Activated naive CD4-positive, alpha-beta T cell treated with anti-CD3 and anti-CD28 coated beads, Interleukin-2, amount 10 ng/mL, durations not matched to agents 7 days and 5 days (primary cell): ENCODE data around the gene UBASH3B.
A peak's percentile ranks its signal among the peaks of the same experiment; 100 is the strongest.
"Not testable (repeated sequence)": the region's sequence is repeated elsewhere in the genome, so short reads cannot be mapped to it uniquely, and the experiment has no call there.

Source experiments
- CTCF ChIA-PET: fragments of 350-600 bp; sonication (Branson Sonifier 250); formaldehyde crosslinking; loops from one replicate; lab custom pipeline; 2021; ENCODE audit warnings: antibody characterized with exemption; lab: Charles Lee
- DNase-seq: peaks from one replicate; pipeline ENCODE4 v3.0.0-alpha.2; 2020
- H3K27ac Mint-ChIP-seq: one replicate; pipeline ENCODE4 v1.8.0; 2021; ENCODE audit warnings: mild to moderate bottlenecking, moderate library complexity, mixed read lengths
- H3K27me3 Mint-ChIP-seq: one replicate; pipeline ENCODE4 v1.8.0; 2021; ENCODE audit warnings: mild to moderate bottlenecking, mixed read lengths
- H3K36me3 Mint-ChIP-seq: one replicate; pipeline ENCODE4 v1.8.0; 2021; ENCODE audit warnings: mixed read lengths
- H3K4me1 Mint-ChIP-seq: one replicate; pipeline ENCODE4 v1.8.0; 2021; ENCODE audit warnings: mixed read lengths
- H3K4me3 Mint-ChIP-seq: one replicate; pipeline ENCODE4 v1.8.0; 2021; ENCODE audit warnings: mild to moderate bottlenecking, moderate library complexity, mixed read lengths
- H3K9me3 Mint-ChIP-seq: one replicate; pipeline ENCODE4 v1.8.0; 2021; ENCODE audit warnings: mixed read lengths

The UBASH3B gene

GRCh38 chr11:122832297-122832696 is 176.8 kb downstream of the UBASH3B start:
- H3K4me3 Mint-ChIP-seq, H3K4me1 Mint-ChIP-seq, DNase-seq, H3K9me3 Mint-ChIP-seq, H3K36me3 Mint-ChIP-seq, H3K27ac Mint-ChIP-seq: not testable (repeated sequence)
- H3K27me3 Mint-ChIP-seq: peaks cover 16% of the 10 kb centered on the region
- CTCF ChIA-PET: interaction anchor here (0.5 to 3.5 kb wide), 2 partner anchors 21 to 34 kb away, joined by 3 to 13 read pairs; no protein-coding TSS in a partner anchor

GRCh38 chr11:122832721-122833470 is 177.4 kb downstream of the UBASH3B start:
- H3K27ac Mint-ChIP-seq: no peak overlapping the region
- H3K36me3 Mint-ChIP-seq: no peaks in the 10 kb centered on the region
- peaks cover 20% of the 10 kb centered on the region for H3K27me3 Mint-ChIP-seq
- H3K9me3 Mint-ChIP-seq: peaks cover 2% of the 10 kb centered on the region
- H3K4me3 Mint-ChIP-seq: no peak overlapping the region
- DNase-seq: no peak
- CTCF ChIA-PET: interaction anchor here (0.5 to 3.5 kb wide), 4 partner anchors 21 to 252 kb away, joined by 3 to 13 read pairs (median 3); no protein-coding TSS in a partner anchor
- H3K4me1 Mint-ChIP-seq: peaks cover 3% of the 10 kb centered on the region

- peaks cover 9% of the 10 kb centered on the region for H3K4me1 Mint-ChIP-seq
- DNase-seq: no peak
- no peak overlapping the region for H3K27ac Mint-ChIP-seq
- H3K4me3 Mint-ChIP-seq: no peak overlapping the region
- no peaks in the 10 kb centered on the region for H3K9me3 Mint-ChIP-seq
- peaks cover 20% of the 10 kb centered on the region for H3K27me3 Mint-ChIP-seq
- CTCF ChIA-PET: interaction anchor here (0.7 to 3.5 kb wide), 3 partner anchors 11 to 253 kb away, joined by 3 to 13 read pairs (median 4); no protein-coding TSS in a partner anchor
- H3K36me3 Mint-ChIP-seq: no peaks in the 10 kb centered on the region
Measured at GRCh38 chr11:122833846-122834464, 178.4 kb downstream of the UBASH3B start.

- CTCF ChIA-PET: interaction anchor here (0.9 to 1.0 kb wide), 2 partner anchors 8 to 17 kb away, joined by 3 to 4 read pairs; no protein-coding TSS in a partner anchor
- no peak for DNase-seq
- peaks cover 12% of the 10 kb centered on the region for H3K27me3 Mint-ChIP-seq
- H3K4me1 Mint-ChIP-seq: peaks cover 13% of the 10 kb centered on the region
- H3K27ac Mint-ChIP-seq: no peak overlapping the region
- H3K4me3 Mint-ChIP-seq: no peak overlapping the region
- peaks cover 3% of the 10 kb centered on the region for H3K9me3 Mint-ChIP-seq
- peaks cover 4% of the 10 kb centered on the region for H3K36me3 Mint-ChIP-seq
Measured at GRCh38 chr11:122836916-122837315, 181.4 kb downstream of the UBASH3B start.

- DNase-seq: no peak
- CTCF ChIA-PET: interaction anchor here (1.2 kb wide), 1 partner anchor 14 kb away, joined by 3 read pairs; no protein-coding TSS in a partner anchor
- Mint-ChIP-seq H3K9me3 (peaks cover 4% of the 10 kb centered on the region), H3K4me3 (no peak overlapping the region), H3K36me3 (peaks cover 4% of the 10 kb centered on the region), H3K27me3 (peaks cover 12% of the 10 kb centered on the region), H3K4me1 (peaks cover 16% of the 10 kb centered on the region), H3K27ac (no peak overlapping the region)
Measured at GRCh38 chr11:122837528-122838346, 182.2 kb downstream of the UBASH3B start.

GRCh38 chr11:122843281-122844141 is 188.0 kb downstream of the UBASH3B start:
- Mint-ChIP-seq H3K36me3 (peaks cover 10% of the 10 kb centered on the region), H3K27ac (peak overlapping the region; percentile 89), H3K4me1 (peaks cover 36% of the 10 kb centered on the region), H3K4me3 (peak overlapping the region; percentile 11), H3K27me3 (no peaks in the 10 kb centered on the region), H3K9me3 (peaks cover 4% of the 10 kb centered on the region)
- CTCF ChIA-PET: interaction anchor here (0.5 to 1.8 kb wide), 8 partner anchors 9 to 29 kb away, joined by 3 to 10 read pairs (median 6); no protein-coding TSS in a partner anchor
- peak; percentile 60 for DNase-seq

- H3K4me1 Mint-ChIP-seq: peaks cover 48% of the 10 kb centered on the region
- H3K36me3 Mint-ChIP-seq: peaks cover 6% of the 10 kb centered on the region
- H3K9me3 Mint-ChIP-seq: no peaks in the 10 kb centered on the region
- no peaks in the 10 kb centered on the region for H3K27me3 Mint-ChIP-seq
- CTCF ChIA-PET: interaction anchor here (1.0 to 1.9 kb wide), 2 partner anchors 51 to 176 kb away, joined by 3 to 6 read pairs; no protein-coding TSS in a partner anchor
- no peak overlapping the region for H3K4me3 Mint-ChIP-seq
- H3K27ac Mint-ChIP-seq: no peak overlapping the region
- no peak for DNase-seq
Measured at GRCh38 chr11:122847466-122847865, 191.9 kb downstream of the UBASH3B start.

- H3K4me1 Mint-ChIP-seq: peaks cover 46% of the 10 kb centered on the region
- no peaks in the 10 kb centered on the region for H3K9me3 Mint-ChIP-seq
- no peak overlapping the region for H3K27ac Mint-ChIP-seq
- no peaks in the 10 kb centered on the region for H3K27me3 Mint-ChIP-seq
- CTCF ChIA-PET: interaction anchor here (0.7 to 1.9 kb wide), 3 partner anchors 13 to 175 kb away, joined by 3 to 6 read pairs (median 3); no protein-coding TSS in a partner anchor
- no peak for DNase-seq
- H3K4me3 Mint-ChIP-seq: no peak overlapping the region
- H3K36me3 Mint-ChIP-seq: peaks cover 6% of the 10 kb centered on the region
Measured at GRCh38 chr11:122848186-122848585, 192.7 kb downstream of the UBASH3B start.

- Mint-ChIP-seq H3K36me3 (peaks cover under 1% of the 10 kb centered on the region), H3K4me3 (no peak overlapping the region), H3K4me1 (peaks cover 27% of the 10 kb centered on the region), H3K9me3 (no peaks in the 10 kb centered on the region), H3K27ac (no peak overlapping the region), H3K27me3 (peaks cover 3% of the 10 kb centered on the region)
- CTCF ChIA-PET: interaction anchor here (2.9 to 8.1 kb wide), 3 partner anchors 13 to 172 kb away, joined by 26 to 165 read pairs (median 41); no protein-coding TSS in a partner anchor
- DNase-seq: no peak
Measured at GRCh38 chr11:122850076-122850631, 194.6 kb downstream of the UBASH3B start.

GRCh38 chr11:122851366-122851966 is 195.9 kb downstream of the UBASH3B start:
- peak; percentile 40 for DNase-seq
- peaks cover 27% of the 10 kb centered on the region for H3K4me1 Mint-ChIP-seq
- no peaks in the 10 kb centered on the region for H3K9me3 Mint-ChIP-seq
- CTCF ChIA-PET: interaction anchor here (0.6 to 8.1 kb wide), 17 partner anchors 11 to 272 kb away, joined by 3 to 165 read pairs (median 10); partner anchors contain the start of gene CRTAM
- peaks cover 3% of the 10 kb centered on the region for H3K27me3 Mint-ChIP-seq
- no peaks in the 10 kb centered on the region for H3K36me3 Mint-ChIP-seq
- H3K4me3 Mint-ChIP-seq: peak overlapping the region; percentile 45
- peak overlapping the region; percentile 81 for H3K27ac Mint-ChIP-seq

- Mint-ChIP-seq H3K27me3 (peaks cover 3% of the 10 kb centered on the region), H3K4me3 (peak overlapping the region; percentile 45), H3K36me3 (no peaks in the 10 kb centered on the region), H3K4me1 (peaks cover 31% of the 10 kb centered on the region), H3K9me3 (no peaks in the 10 kb centered on the region), H3K27ac (peak overlapping the region; percentile 81)
- peak; percentile 30 for DNase-seq
- CTCF ChIA-PET: interaction anchor here (0.6 to 8.1 kb wide), 30 partner anchors 9 to 1587 kb away, joined by 3 to 165 read pairs (median 6); partner anchors contain the start of gene CRTAM
Measured at GRCh38 chr11:122852074-122852795, 196.7 kb downstream of the UBASH3B start.
